HG03196 (cell line): ENCODE measurements around the gene TRIP11.

Source experiments
- ATAC-seq: cut with Tn5 transposase; IDR thresholded peaks from one replicate; pipeline ENCODE4 v1.9.1; 2021; ENCODE audit not compliant: unreplicated experiment

TRIP11 gene

GRCh38 chr14:91956616-91957015, 83.2 kb downstream of the TRIP11 start:
- no peak for ATAC-seq

- no peak for ATAC-seq
Observed at GRCh38 chr14:91955168-91955567, 84.7 kb downstream of the TRIP11 start.

- no peak for ATAC-seq
Observed at GRCh38 chr14:91953170-91953985, 86.5 kb downstream of the TRIP11 start.

- ATAC-seq: no peak
Observed at GRCh38 chr14:91947475-91948184, 92.2 kb downstream of the TRIP11 start, which contains the start of gene FBLN5. TSS of gene FBLN5 (minus strand) at chr14:91947694. CDS start at chr14:91947229, 465 bp downstream.

GRCh38 chr14:91946622-91947474, 93.0 kb downstream of the TRIP11 start:
- ATAC-seq: no peak

- ATAC-seq: no peak
Observed at GRCh38 chr14:91945751-91946621, 93.9 kb downstream of the TRIP11 start.

- ATAC-seq: no peak
Observed at GRCh38 chr14:91942946-91943345, 96.9 kb downstream of the TRIP11 start.

GRCh38 chr14:91942128-91942527, 97.7 kb downstream of the TRIP11 start:
- ATAC-seq: no peak

GRCh38 chr14:91940209-91940608, 99.7 kb downstream of the TRIP11 start:
- ATAC-seq: no peak

- ATAC-seq: no peak
Observed at GRCh38 chr14:91935586-91935985, 104.3 kb downstream of the TRIP11 start.

- no peak for ATAC-seq
Observed at GRCh38 chr14:91934554-91935285, 105.1 kb downstream of the TRIP11 start.

GRCh38 chr14:91931478-91932088, 108.3 kb downstream of the TRIP11 start:
- ATAC-seq: no peak

GRCh38 chr14:91929700-91930099, 110.2 kb downstream of the TRIP11 start:
- ATAC-seq: no peak

GRCh38 chr14:91927800-91928199, 112.1 kb downstream of the TRIP11 start:
- ATAC-seq: no peak

- ATAC-seq: no peak
Observed at GRCh38 chr14:91927191-91927590, 112.7 kb downstream of the TRIP11 start.

- no peak for ATAC-seq
Observed at GRCh38 chr14:91926131-91926890, 113.5 kb downstream of the TRIP11 start.

GRCh38 chr14:91925727-91926121, 114.1 kb downstream of the TRIP11 start:
- no peak for ATAC-seq

GRCh38 chr14:91925001-91925726, 114.7 kb downstream of the TRIP11 start:
- no peak for ATAC-seq
